Stimulated activated CD4-positive, alpha-beta T cell treated with anti-CD3 and anti-CD28 coated beads, Interleukin-2, amount 100 ng/mL, for 4 hours (primary cell): Measurements from ENCODE around the gene ZNF830.
"Not testable (repeated sequence)": the region's sequence is repeated elsewhere in the genome, so short reads cannot be mapped to it uniquely, and the experiment has no call there.

Source experiments
- DNase-seq: peaks from one replicate; pipeline ENCODE4 v3.0.0-alpha.2; 2020; ENCODE audit warnings: low read depth

Gene ZNF830

DNA sequence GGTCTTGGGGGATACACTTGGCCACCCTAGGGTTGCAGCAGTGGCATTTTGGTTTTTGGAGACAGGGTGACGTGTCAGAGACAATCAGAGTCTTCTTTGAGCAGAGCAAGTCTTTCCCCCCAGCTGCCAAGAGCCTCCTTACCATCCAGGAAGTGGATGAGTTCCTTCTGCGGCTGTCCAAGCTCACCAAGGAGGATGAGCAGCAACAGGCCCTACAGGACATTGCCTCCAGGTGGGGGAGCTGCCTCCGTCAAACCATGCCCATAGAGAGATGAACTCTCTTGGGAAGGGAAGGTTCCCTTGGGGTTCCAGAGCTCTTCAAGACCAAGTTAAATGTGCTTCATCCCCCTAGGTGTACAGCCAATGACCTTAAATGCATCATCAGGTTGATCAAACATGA is 30.3 kb downstream of the ZNF830 start:
- no peak for DNase-seq

DNA sequence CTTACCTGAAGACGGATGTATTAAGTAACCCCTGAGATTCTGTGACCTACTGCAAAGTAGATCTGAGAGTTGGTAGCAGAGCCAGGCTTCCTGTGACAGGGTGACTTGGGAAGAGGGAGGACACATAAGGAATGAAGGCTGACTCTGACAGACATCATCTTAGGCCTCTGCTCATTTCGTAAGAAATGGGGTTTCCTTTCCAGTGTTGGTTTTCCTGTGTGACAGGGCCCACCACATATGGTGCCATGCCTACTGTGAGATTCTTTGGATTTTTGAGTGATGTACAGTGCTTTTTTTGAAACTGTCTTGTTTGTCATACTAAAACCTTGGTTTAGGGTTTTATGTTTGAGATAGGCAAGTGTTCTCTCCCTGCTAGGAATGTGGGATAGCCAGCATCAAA is 31.7 kb downstream of the ZNF830 start:
- no peak for DNase-seq

DNA sequence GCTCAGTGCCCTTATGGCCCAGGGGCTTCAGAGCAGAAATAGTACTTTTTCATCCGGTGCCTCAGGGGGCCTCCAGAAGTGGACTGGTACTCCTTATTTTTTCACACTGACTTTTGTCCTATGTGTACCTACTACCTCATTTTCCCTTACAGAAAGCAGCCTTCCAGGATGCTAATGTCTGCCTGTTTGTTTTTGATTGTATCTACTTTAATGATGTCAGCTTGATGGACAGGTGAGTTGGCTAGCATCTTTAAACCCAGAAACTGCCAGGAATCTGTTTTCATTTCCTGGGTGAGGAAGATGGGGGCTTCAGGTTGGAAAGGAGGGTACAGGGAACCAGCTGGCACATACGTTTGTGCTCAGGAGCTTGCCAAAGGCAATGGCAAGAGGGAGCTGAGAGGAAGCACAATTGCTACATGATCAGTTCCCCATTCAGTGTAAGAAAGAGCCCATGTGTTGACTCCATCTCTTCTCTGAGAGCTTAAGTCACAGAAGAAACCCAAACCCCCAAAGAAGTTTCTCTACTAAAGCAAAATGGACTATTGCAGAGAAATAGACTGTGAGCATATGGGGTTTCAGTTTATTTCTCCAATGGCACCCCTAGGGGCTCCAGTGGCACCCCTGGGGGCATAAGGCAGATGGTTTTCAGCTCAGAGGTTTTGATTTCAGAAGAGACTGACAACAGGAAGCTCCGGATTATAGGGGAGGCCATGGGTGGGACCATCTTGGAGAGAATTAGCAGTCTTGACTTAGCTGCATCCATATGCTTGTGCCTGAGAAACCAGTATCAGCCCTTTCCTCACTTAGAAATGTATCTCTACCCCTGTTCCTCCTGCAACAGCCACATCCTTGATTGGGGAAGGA is 35.3 kb downstream of the ZNF830 start:
- DNase-seq, result no peak

DNA sequence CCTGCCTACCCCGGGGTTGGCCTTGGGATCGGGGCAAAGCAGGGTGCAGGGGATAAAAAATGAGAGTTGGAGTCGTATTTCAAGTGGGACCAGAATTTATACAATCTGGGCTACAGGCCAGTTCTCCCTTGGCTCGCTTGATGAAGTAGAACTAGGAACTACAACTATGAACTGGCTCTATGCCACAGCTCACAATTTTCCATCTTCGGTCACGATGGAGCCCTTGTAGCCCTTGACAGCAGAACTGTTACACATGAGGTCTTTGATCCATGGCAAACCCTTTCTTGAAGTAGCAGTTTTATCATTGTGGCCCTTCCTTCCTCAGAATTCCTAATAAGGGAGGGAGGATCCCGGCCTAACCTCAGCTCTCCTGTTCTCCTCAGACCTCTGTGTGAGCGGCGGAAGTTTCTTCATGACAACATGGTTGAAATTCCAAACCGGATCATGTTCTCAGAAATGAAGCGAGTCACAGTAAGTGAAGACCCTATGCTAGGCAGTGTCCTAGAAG is 36.1 kb downstream of the ZNF830 start:
- DNase-seq, result no peak

DNA sequence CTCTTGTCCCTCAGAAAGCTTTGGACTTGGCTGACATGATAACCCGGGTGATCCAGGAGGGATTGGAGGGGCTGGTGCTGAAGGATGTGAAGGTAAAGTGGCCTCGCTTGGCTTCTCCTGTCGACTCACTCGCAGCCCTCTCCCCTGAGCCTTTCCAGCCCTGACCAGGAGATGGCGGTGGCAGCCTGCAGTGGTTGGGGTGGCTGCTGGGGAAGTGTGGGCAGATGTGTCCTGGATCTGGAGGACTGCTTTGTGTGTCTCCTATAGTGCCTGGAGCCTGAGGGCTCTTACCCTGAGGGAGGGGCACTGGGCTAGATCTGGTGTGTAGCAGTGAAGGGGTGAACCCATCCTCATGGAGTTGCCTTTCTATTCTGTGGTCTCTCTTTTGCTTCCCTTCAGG is 36.9 kb downstream of the ZNF830 start:
- peak; percentile 67 for DNase-seq

DNA sequence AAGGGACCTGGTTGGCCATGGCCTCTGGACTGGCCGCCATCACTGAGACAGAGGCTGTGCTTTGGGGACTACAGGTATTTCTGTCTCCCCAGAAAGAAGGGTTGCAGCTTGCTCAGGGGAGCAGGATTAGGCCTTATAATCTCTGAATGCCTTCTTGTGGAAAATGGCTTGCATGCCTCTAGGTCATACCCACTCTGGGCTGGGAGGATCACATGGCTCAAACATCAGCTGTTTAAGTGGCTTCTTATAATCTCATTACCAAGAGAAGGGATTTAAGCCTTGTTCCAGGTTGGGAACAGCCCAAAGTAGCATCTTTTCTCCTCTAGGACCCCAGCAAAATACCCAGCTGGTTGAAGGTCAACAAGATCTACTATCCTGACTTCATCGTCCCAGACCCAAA is 38.1 kb downstream of the ZNF830 start:
- no peak for DNase-seq

DNA sequence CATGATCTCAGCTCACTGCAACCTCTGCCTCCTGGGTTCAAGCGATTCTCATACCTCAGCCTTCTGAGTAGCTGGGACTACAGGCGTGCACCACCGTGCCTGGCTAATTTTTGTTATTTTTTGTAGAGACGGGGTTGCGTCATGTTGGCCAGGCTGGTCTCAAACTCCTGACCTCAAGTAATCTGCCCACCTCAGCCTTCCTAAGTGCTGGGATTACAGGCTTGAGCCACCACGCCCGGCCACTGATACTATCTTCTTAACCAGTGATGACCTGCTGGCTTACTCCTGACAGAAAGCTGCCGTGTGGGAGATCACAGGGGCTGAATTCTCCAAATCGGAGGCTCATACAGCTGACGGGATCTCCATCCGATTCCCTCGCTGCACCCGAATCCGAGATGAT is 39.6 kb downstream of the ZNF830 start:
- DNase-seq, result not testable (repeated sequence)

DNA sequence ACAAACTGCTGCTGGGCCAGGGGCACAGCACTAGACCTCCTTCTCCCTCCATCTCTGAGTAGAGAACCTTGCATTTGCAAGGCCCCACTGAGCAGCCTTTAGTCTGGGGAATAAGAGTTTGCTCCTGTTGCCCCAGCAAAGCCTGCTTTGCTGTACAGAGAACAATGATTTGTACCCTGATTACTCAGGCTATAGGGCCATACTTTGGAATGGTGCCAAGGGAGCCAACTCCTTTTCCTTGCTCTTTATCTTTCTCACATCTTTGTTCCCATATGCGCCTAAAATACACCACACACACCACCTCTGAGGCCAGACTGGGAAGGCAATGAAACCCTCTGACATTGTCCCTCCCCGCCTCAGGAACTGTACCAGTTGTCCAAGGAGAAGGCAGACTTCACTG is 40.2 kb downstream of the ZNF830 start:
- no peak for DNase-seq

DNA sequence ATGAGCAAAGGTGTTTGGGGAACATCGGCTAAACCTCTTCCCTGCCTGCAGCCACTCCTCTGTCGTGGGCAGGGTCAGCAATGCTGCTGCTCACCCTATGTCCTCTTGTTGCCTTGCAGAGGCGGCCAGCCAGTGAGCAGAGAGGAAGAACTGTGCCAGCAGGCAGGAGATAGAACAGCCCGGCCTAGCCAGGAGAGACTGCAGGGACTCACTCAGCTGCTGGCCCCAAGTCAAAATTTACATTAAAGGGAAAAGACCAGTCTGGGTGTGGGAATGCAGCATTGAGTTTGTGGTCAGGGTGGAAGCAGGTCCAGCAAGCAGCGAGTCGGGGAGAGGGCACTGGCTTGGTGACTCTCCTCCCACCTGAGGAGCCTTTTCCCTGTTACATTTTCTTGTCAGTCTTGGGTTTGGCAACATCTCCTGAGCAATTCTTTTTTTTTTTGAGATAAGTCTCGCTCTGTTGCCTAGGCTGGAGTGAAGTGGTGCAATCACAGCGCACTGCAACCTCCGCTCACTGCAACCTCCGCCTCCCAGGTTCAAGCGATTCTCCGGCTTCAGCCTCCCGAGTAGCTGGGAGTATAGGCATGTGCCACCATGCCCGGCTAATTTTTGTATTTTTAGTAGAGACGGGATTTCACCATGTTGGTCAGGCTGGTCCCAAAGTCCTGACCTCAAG is 41.7 kb downstream of the ZNF830 start:
- no peak for DNase-seq

DNA sequence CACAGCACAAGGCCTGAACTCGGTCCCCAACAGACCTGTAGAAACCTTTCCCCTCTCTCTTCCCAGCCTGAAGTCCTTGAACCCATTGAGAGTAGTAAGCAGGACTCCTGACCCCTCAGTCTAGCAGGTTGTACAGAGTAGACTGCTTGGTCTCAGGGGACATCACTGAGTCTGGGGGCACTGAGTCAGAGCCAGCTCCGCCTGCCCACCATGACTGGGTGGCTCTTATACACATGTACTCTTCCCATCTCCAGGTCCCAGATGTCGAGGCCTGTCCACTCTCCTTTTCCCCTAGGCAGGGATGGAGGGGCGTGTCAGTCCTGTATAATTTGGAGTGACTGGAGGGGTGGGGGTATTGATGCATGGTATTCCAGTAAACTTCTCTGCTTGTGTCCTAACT is 42.4 kb downstream of the ZNF830 start:
- no peak for DNase-seq

DNA sequence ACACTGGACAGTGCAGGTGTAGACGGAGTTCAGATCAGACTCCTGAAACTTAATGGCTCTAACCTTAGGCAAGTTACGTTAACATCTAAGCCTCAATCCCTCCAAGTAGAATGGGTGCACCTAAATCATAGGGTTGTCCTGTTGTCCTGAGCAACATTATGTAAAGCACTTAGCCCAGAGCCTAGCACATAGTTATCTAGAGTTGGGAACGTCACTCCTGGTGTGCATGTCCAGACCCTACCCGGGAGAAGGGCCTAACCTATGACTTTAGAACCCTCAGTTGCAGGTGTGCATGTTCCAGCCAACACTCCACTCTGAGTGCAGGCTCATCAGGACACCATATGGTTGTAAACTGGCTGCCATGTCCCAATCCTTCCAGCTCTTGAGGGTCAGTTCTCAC is 45.0 kb downstream of the ZNF830 start:
- DNase-seq, result no peak

DNA sequence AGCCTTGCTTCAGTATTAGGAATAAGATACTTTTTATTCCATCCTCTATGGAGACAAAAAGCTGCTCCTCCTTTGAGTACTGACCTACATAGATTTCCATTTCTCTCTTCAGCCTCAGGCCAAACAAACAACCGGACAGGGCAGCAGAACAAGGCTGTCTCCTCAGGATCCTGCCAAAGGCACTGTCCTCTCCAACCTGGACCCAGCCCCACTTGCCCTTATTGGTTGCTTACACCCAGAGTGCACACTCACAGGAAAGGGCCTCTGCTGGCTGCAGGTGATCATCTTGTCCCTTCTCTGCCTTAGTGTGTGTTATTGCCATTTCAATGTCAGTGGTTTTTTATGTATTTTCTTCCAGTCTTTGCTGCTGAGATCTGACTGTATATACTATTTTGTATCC is 45.6 kb downstream of the ZNF830 start:
- DNase-seq, result no peak

DNA sequence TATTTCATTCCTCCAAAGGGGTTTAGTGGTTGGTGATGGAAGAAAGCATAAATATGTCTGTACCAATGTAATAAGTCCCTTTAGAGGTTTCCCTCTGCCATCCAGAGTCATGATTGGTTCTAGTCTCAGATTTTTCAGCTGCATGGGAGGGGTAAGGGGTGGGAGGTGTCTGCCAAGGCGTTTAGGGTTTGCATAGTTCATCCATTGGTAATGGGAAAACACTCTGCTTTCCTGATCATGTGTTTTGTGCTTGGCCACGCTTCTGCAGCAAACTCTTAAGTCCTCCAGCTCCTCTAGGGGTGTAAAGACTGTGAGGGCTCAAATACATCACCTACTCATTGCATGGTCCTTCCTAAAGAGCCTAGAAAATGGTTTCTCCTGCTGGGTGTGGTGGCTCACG is 48.8 kb downstream of the ZNF830 start:
- DNase-seq, result no peak

DNA sequence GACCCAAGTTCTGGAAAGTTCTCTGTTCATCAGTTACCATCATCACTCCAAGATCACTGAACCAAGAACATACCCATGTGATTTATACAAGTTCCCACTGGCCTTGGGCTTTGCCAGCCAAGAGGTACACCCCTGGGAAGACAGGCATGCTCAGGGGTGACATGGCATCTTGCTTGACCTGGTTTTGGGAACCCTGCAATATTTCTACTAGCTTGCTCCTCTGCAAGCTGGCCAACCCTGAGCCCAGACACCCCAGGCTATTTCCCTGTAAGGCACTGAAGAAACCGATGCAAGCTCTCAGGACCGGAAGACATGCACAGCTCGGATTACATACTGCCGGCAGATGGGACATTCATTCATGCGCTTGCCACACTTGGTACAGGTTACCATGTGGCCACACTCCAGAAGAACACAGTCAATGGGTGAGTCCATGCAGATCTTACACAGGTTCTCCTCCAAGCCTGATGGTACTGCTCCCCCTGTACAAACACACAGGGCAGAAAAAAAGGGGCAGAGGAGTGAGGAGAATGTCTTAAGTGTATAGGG is 50.4 kb downstream of the ZNF830 start:
- no peak for DNase-seq
